ENCODE measurements around the gene LRCH1.

The LRCH1 gene

DNA sequence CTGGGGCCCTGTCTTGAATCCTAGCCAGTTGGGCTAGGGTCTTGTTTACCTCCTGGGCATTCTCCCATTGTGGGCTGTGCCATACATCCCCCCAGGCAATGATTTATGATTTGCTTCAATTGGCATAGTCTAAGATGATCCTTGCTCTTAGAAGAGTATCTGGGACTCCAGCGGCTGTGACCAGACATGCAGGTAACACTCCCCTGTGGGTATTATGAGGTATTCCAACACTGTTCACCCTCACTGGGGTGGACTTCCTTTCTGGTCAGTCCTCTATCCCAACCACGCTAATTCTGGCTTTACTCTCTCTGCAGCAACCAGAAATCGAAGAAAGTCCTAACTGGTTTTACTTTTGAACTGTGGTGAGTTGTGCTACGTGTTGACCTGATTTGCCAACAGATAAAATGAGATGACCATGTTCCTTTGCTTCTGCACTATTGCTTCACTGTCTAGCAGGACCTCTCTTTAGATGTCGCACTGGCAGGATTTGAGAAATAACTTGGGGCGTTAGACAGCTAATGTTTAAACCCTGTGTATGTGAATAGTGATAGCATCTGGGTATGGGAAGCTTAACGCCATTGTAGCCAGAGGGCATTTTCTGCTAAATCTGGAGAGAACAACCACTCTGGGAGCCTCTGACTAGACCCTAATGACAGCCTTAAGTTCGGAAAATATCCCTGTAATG is 6.7 kb upstream of the LRCH1 start:
- CTCF ChIA-PET, result no interaction called here
- no peak for TF ChIP-seq NFRKB (IDR thresholded peaks at IDR 0.05)
- TF ChIP-seq PKNOX1 (IDR thresholded peaks at IDR 0.05), result 0 out of 2 replicates have a peak, but pooled peaks have one; percentile 4
- no peak for DNase-seq (ENCODE audit: extremely low spot score)
- POLR2A ChIA-PET, result no interaction called here

DNA sequence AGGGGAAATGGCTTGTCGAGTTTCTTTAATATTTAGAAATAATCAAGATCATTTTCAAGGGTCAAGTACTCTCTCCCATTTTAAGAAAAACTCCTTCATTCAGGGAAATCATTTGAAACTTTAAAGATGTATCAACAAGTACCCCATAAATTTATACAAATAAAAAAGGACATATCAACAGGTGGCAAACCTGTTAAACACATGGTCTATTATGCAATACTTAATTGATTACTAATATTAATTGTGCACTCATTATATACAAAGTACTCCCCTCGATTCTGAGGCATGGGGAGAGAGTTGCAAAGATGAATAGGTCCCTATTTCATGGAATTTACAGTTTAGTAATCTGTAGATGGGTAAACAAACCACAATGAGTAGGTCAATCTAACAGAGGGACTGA is 2.1 kb upstream of the LRCH1 start:
- POLR2A ChIA-PET, result no interaction called here
- TF ChIP-seq FOXA1 (IDR thresholded peaks at IDR 0.05) (no peak), L3MBTL2 (conservative IDR thresholded peaks at IDR 0.05) (no peak), PKNOX1 (IDR thresholded peaks at IDR 0.05) (no peak), CTBP1 (IDR thresholded peaks at IDR 0.05; ENCODE audit: borderline replicate concordance) (no peak), BHLHE40 (IDR thresholded peaks at IDR 0.05; ENCODE audit: borderline replicate concordance) (no peak)
- no peak for DNase-seq (ENCODE audit: extremely low spot score)
- CTCF ChIA-PET, result no interaction called here

DNA sequence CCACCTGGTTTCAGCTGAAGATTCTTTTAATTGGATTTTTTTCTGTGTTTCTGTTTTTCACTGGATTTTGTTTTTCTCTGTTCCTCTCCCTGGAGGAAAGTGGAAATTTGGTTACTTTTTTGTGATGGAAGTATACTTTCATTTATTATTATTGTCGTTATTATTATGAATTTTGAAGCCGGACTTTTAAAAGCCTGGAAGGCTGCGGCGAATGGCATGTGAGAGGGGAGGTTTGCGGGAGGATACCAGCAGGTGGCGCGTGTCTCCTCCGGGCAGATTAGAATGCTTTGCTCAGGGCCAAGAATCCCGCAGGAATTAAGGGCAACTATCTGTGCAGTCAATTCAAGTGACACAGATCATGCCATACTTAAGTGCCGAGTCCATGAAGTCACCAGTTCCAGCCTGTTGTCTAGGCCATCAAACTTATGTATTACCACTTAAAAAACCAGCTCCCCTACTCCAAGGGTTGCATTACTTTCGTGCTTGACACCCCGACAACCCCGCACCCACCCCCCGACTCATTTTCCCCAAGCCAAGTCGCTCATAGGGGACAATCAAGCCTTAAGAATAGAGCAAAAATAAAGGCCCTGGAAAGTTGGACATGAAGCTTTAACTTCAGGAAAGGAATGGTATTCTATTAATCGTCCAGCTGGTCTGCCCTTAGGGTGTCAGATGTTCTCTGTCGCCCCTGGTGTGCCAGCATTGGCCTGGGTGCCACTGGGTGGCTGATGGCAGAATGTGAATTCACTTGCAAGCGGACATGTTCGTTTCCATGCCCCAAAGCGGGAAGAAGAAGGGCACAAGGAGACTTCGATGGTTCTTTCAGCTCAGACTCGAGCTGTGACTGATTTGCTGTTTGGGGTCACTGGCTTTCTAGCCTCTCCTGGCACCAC is 1.3 kb upstream of the LRCH1 start:
- ChIA-PET CTCF (interaction anchor here (0.6 to 0.9 kb wide), 2 partner anchors 23 to 32 kb away, joined by 3 read pairs; no protein-coding TSS in a partner anchor), POLR2A (interaction anchor here (1.0 kb wide), 1 partner anchor 129 kb away, joined by 4 read pairs; no protein-coding TSS in a partner anchor)
- DNase-seq (ENCODE audit: extremely low spot score), result peak; percentile 69
- TF ChIP-seq FOXM1 (IDR thresholded peaks at IDR 0.05; ENCODE audit: borderline replicate concordance) (no peak), PKNOX1 (IDR thresholded peaks at IDR 0.05) (no peak), LEF1 (IDR thresholded peaks at IDR 0.05; ENCODE audit: borderline replicate concordance) (no peak), ELF4 (IDR thresholded peaks at IDR 0.05) (no peak), BHLHE40 (IDR thresholded peaks at IDR 0.05; ENCODE audit: borderline replicate concordance) (no peak)

DNA sequence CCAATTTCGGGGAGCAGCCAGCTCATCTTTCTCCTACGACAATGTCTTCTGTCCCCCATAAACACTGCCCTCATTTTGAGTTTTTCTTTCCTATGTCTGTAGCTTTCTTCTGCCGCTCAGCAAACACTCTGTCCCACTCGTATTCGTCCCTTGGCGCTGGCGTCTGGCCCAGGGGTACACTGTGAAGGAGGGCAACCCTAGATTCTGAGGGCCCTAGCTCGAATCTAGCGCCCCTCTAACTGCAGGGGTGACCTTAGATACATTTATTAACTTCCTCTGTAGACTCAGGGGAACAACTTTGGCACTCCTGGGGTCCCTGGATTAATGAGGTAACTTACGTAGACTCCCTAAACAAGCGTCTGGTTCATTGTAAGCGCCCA is 677 bp upstream of the LRCH1 start:
- DNase-seq (ENCODE audit: extremely low spot score), result no peak
- CTCF ChIA-PET, result interaction anchor here (0.6 to 0.9 kb wide), 2 partner anchors 24 to 32 kb away, joined by 3 read pairs; no protein-coding TSS in a partner anchor
- TF ChIP-seq BHLHE40 (IDR thresholded peaks at IDR 0.05; ENCODE audit: borderline replicate concordance) (no peak), SUZ12 (IDR thresholded peaks at IDR 0.05) (no peak), SP1 (IDR thresholded peaks at IDR 0.05) (no peak), PKNOX1 (IDR thresholded peaks at IDR 0.05) (no peak), L3MBTL2 (conservative IDR thresholded peaks at IDR 0.05) (no peak), ELF4 (IDR thresholded peaks at IDR 0.05) (no peak), ARNT (IDR thresholded peaks at IDR 0.05) (no peak), ZNF384 (IDR thresholded peaks at IDR 0.05) (no peak), NFRKB (IDR thresholded peaks at IDR 0.05) (no peak), CTBP1 (IDR thresholded peaks at IDR 0.05; ENCODE audit: borderline replicate concordance) (no peak), HDGF (IDR thresholded peaks at IDR 0.05; ENCODE audit: borderline replicate concordance) (no peak), FOXA1 (IDR thresholded peaks at IDR 0.05) (no peak), FOXK2 (IDR thresholded peaks at IDR 0.05) (no peak), TARDBP (IDR thresholded peaks at IDR 0.05) (no peak), FOXM1 (IDR thresholded peaks at IDR 0.05; ENCODE audit: borderline replicate concordance) (no peak), LEF1 (IDR thresholded peaks at IDR 0.05; ENCODE audit: borderline replicate concordance) (no peak)
- POLR2A ChIA-PET, result interaction anchor here (1.0 kb wide), 2 partner anchors 14 to 128 kb away, joined by 4 to 5 read pairs; no protein-coding TSS in a partner anchor

- CTCF ChIA-PET, result no interaction called here
- TF ChIP-seq ELF4 (IDR thresholded peaks at IDR 0.05) (no peak), NFRKB (IDR thresholded peaks at IDR 0.05) (no peak), ZNF384 (IDR thresholded peaks at IDR 0.05) (no peak), SUZ12 (IDR thresholded peaks at IDR 0.05) (no peak), FOXK2 (IDR thresholded peaks at IDR 0.05) (no peak), SP1 (IDR thresholded peaks at IDR 0.05) (no peak), ARNT (IDR thresholded peaks at IDR 0.05) (no peak), LEF1 (IDR thresholded peaks at IDR 0.05; ENCODE audit: borderline replicate concordance) (no peak), BHLHE40 (IDR thresholded peaks at IDR 0.05; ENCODE audit: borderline replicate concordance) (no peak), FOXM1 (IDR thresholded peaks at IDR 0.05; ENCODE audit: borderline replicate concordance) (no peak), HDGF (IDR thresholded peaks at IDR 0.05; ENCODE audit: borderline replicate concordance) (no peak)
- POLR2A ChIA-PET, result interaction anchor here (1.0 kb wide), 1 partner anchor 13 kb away, joined by 5 read pairs; no protein-coding TSS in a partner anchor
- no peak for DNase-seq (ENCODE audit: extremely low spot score)
Measured at GRCh38 chr13:46553521-46553885, 533 bp downstream of the LRCH1 start.

Measured in HEK293T (cell line).